ENCODE results near the gene ATXN7.

Gene ATXN7

GRCh38 chr3:64028754-64029153, 165.1 kb downstream of the ATXN7 start:
- no peak for DNase-seq

- no peak for DNase-seq
Measured at GRCh38 chr3:64029287-64029686, 165.6 kb downstream of the ATXN7 start.

- peak; percentile 83 for DNase-seq
Measured at GRCh38 chr3:64030741-64031140, 167.1 kb downstream of the ATXN7 start.

- no peak for DNase-seq
Measured at GRCh38 chr3:64031540-64032508, 168.2 kb downstream of the ATXN7 start.

GRCh38 chr3:64033069-64033468, 169.4 kb downstream of the ATXN7 start:
- DNase-seq, result no peak

GRCh38 chr3:64037084-64037483, 173.4 kb downstream of the ATXN7 start:
- no peak for DNase-seq

DNA sequence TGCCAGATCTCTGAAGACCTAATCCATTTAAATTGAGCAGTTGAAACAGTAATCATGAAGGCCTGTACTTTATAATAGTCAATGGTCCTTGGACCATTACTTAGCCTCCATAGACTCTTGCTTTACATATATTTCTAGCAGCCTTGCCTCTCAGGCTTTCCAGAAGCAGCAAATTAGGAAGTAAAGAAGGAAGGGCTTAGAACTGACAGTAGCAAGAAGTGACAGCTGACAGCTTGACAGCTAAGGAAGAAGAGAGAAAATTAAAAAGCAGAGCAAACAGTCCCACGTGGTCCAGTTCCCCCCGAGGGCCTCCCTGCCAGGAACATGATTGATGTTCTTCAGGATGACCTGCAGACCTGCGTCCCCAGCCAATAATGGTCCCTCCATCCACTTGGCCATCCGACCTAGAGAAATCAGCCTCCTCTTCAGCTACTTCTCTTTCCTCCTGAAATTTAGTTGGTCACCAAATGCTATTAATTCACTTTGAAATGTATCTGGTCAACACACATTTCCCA, 174.6 kb downstream of the ATXN7 start:
- no peak for DNase-seq

- DNase-seq, result no peak
Measured at GRCh38 chr3:64039332-64039731, 175.7 kb downstream of the ATXN7 start.

DNA sequence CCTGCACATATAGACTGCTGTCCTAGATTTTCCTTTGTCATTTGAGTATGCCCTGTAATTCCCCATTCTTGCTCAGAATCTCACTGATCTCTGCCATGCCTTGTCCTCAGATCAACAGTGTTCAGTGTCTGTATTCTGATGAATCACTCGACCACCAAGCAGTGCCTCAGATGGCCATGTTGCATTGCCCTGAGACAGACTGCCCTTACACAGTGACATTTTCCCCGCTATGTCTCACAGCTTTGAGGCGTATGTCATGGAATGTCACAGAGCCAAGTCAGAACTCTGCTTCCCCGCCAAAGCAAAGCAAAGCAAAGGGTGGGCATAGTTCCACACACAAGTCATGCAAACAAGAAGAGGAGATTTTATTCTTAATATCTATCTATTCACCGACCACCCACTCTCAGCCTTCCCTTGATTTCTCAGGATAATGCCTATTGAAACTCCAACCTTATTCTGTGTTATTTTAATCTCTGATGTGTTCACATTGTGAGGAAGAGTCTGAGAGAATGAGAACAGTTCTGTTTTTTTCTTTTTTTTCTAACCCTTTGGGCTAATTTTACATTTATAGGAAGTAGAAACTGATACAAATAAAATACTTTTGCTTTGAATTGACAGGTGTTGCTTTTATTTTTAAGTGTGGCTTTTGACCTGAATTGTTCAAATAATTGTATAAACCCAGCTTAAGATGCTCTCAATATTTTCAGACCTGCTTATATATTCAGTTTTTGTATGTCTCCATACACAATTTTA, 176.5 kb downstream of the ATXN7 start:
- no peak for DNase-seq

DNA sequence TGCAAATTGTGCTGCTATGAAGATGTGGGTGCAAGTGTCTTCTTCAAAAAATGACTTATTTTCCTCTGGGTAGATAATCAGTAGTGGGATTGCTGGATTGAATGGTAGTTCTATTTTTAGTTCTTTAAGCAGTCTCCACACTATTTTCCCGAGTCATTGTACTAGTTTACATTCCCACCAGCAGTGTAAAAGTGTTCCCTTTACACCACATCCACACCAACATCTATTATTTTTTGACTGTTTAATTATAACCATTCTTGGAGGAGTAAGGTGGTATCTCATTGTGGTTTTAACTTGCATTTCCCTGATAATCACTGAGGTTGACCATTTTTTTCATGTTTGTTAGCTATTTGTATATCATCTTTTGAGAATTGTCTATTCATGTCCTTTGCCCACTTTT, 179.3 kb downstream of the ATXN7 start:
- no peak for DNase-seq

GRCh38 chr3:64046592-64046991, 182.9 kb downstream of the ATXN7 start:
- DNase-seq, result no peak

DNA sequence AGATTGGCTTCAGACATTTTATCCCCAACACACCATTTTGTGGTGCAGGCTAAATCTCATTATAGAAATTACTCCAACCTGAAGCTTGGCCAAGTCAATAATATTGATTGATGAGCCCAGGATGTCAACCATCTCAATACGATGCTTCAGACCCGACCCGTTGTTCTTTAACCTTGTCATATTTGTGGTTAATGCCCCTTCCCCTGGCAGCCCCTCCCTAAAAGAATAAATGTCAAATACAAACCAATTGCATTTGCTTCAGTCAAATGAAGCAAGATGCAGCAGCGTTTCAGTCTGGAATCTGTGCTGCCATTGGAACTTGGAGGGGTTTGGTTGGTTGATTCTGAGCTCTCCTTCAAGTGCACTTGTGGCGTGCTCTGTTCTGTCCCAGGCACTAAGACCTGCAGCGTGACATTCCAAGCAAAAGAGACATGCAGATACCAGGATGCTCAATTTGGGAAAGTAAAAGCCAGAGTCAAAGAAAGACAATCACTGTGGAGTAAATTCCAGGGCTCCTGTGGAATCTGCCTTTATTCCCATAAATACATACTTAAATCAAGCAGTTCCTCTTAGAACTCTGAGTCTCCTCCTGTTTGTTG, 183.4 kb downstream of the ATXN7 start:
- DNase-seq, result no peak

DNA sequence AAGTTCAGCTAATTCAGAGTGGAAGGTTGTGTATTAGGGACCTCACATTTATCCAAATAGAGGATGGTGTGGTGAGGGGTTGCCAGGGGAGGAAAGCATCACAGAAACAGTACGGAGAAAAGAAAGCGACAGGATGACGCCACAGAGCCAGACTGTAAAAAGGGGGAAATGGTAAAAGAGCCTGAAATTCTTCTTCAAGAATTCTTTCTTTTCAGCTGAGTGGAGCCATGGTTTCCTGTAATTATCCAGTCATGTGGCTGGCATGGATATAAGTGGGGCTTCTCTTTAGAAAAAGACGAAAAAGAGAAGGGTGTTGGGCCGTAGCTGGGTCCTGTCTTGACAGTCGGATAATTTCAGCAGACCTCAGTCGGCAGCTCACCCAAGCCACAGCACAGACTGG, 184.1 kb downstream of the ATXN7 start:
- no peak for DNase-seq

DNA sequence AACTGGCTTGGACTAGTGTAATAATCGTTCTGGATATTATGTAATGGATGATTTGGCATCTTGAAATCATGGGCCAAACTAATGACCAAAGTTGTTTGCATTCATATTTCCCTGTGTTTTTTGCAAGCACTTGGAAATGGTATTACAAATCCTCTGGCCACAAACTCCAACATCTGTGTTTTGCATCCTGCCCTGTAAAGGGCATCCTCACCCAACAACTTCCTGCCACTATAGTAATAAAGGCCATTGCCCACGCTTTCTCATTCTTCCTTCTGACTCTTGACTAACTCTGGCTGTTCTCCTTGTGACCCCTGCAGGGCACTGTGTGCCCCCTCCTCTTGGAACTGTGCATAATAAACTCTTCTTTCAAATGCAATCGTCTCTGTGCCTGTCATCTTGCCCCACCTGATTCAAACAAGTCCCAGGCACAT, 185.0 kb downstream of the ATXN7 start:
- DNase-seq, result peak; percentile 17

GRCh38 chr3:64049136-64049535, 185.5 kb downstream of the ATXN7 start:
- DNase-seq, result peak; percentile 34

DNA sequence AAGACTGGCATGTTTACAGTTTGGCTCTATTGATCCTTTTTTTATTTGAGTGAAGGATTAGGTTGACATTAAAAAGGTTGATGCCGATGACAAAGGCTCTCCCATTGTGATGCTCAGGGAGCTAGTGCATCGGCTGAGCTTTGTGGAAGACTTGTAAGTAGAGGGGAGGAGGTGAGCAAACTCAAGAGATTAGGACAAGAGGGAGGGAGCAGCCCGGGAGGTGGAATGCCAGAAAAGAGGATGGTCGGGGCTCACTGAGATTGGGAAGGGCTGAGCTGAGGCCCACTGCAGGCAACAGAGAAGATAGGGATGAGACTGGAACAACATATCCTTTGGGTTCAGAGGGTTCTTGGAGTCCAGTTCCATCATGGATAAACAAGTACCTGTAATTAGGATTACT, 186.2 kb downstream of the ATXN7 start:
- no peak for DNase-seq

Measured in activated CD4-positive, alpha-beta T cell treated with anti-CD3 and anti-CD28 coated beads for 48 hours (primary cell).